HCT116 (cell line): ENCODE measurements around the gene TBC1D25. TPM values are rescaled to one million over a fixed set of nuclear protein-coding genes. Genes with fewer than 3 reads are reported as not detected.

Experiments used
- ATAC-seq: fragments of 200-7000 bp; cut with Tn5 transposase; 2 replicates; pipeline ENCODE4 v1.9.1; 2020; ENCODE audit warnings: mild to moderate bottlenecking, moderate library complexity
- BruUV-seq: library from RNA; stranded (reverse); fragments of 400-500 nt; replicated peaks from 2 replicates; lab custom pipeline; 2021; lab: Mats Ljungman, UMichigan
- CTCF ChIA-PET: fragments of 300-600 bp; sonication (Branson Sonifier 250); formaldehyde crosslinking; loops from one replicate; lab custom pipeline; 2021; ENCODE audit warnings: antibody characterized with exemption; lab: Charles Lee
- POLR2A ChIA-PET: fragments of 300-600, 350-600 bp; sonication (Branson Sonifier 250); formaldehyde crosslinking; loops from one replicate; lab custom pipeline; 2021; ENCODE audit warnings: antibody characterized with exemption; lab: Charles Lee
- RAD21 ChIA-PET, 2 experiments: fragments of 300-600 bp; sonication (Branson Sonifier 250); formaldehyde crosslinking; loops; one replicate each; lab custom pipeline; 2023; ENCODE audit warnings: low total read pairs in 2 of 2; ENCODE audit not compliant: uncharacterized antibody in 2 of 2, unreplicated experiment in 2 of 2, low non-redundant PET in 1 of 2; lab: Charles Lee
- DNase-seq: peaks from one replicate; pipeline ENCODE4 v3.0.0-alpha.2; 2010; ENCODE audit warnings: low read depth, low spot score
- H2AFZ ChIP-seq: fragments of 200-600 bp; shearing (Covaris generic), sonication (generic); 2 replicates; pipeline ENCODE4 v1.6.1; 2017; ENCODE audit warnings: low read depth, mixed run types, mixed read lengths, antibody characterized with exemption, low read length; ENCODE audit not compliant: poor library complexity, severe bottlenecking
- H3K27ac ChIP-seq: 2 replicates; pipeline ENCODE4 v1.5.1; 2012; ENCODE audit warnings: low read depth, low read length
- H3K27me3 ChIP-seq: fragments of 200-600 bp; sonication (generic); 2 replicates; pipeline ENCODE4 v1.6.1; 2016; ENCODE audit warnings: mixed run types, low read length, mixed read lengths; ENCODE audit not compliant: insufficient read depth
- H3K36me3 ChIP-seq, 2 experiments: fragments of 200-500 bp in 1 of 2; fragments of 200-600 bp in 1 of 2; sonication (Bioruptor generic) in 1 of 2; sonication (generic) in 1 of 2; 2 replicates each; pipeline versions ENCODE4 v1.5.1 to v1.6.1; 2014 to 2016; ENCODE audit warnings: low read length in 2 of 2, inconsistent platforms in 1 of 2, mixed read lengths in 1 of 2, mixed run types in 1 of 2; ENCODE audit not compliant: insufficient read depth in 2 of 2, control insufficient read depth in 1 of 2
- H3K4me1 ChIP-seq, 2 experiments: fragments of 200-600 bp in 1 of 2; sonication (generic) in 1 of 2; 2 replicates each; pipeline versions ENCODE4 v1.5.1 to v1.6.1; 2012 to 2017; ENCODE audit warnings: low read length in 2 of 2, inconsistent platforms in 1 of 2, mild to moderate bottlenecking in 1 of 2, mixed read lengths in 1 of 2, mixed run types in 1 of 2, moderate library complexity in 1 of 2; ENCODE audit not compliant: insufficient read depth in 2 of 2, control insufficient read depth in 1 of 2
- H3K4me2 ChIP-seq: fragments of 200-600 bp; sonication (generic); 2 replicates; pipeline ENCODE4 v1.6.1; 2017; ENCODE audit warnings: mixed run types, low read length, mixed read lengths
- H3K4me3 ChIP-seq, 2 experiments: fragments of 200-600 bp in 1 of 2; sonication (generic) in 1 of 2; replicated peaks in 1 of 2; 2 replicates each; pipeline ENCODE4 v1.5.1; 2011 to 2016; ENCODE audit warnings: low read length in 2 of 2, control low read depth in 1 of 2, low read depth in 1 of 2, mild to moderate bottlenecking in 1 of 2, mixed read lengths in 1 of 2, mixed run types in 1 of 2
- H3K79me2 ChIP-seq: fragments of 200-600 bp; sonication (generic); 2 replicates; pipeline ENCODE4 v1.6.1; 2017; ENCODE audit warnings: mild to moderate bottlenecking, mixed run types, low read length, moderate library complexity, mixed read lengths; ENCODE audit not compliant: insufficient read depth
- H3K9ac ChIP-seq: fragments of 200-600 bp; sonication (generic); 2 replicates; pipeline ENCODE4 v1.6.1; 2016; ENCODE audit warnings: low read length, mixed read lengths
- H3K9me2 ChIP-seq: fragments of 200-600 bp; sonication (generic), shearing (Covaris generic); 2 replicates; pipeline ENCODE4 v1.6.1; 2017; ENCODE audit warnings: mixed run types, mild to moderate bottlenecking, moderate library complexity; ENCODE audit not compliant: insufficient read depth
- H3K9me3 ChIP-seq, 2 experiments: fragments of 200-500 bp in 1 of 2; fragments of 200-600 bp in 1 of 2; sonication (Bioruptor generic) in 1 of 2; sonication (generic) in 1 of 2; 2 replicates each; pipeline ENCODE4 v1.6.1; 2014 to 2017; ENCODE audit warnings: low read length in 2 of 2, mixed read lengths in 2 of 2, inconsistent platforms in 1 of 2, low read depth in 1 of 2, mild to moderate bottlenecking in 1 of 2, mixed run types in 1 of 2, moderate library complexity in 1 of 2; ENCODE audit not compliant: control insufficient read depth in 1 of 2, insufficient read depth in 1 of 2
- H4K20me1 ChIP-seq: fragments of 200-600 bp; sonication (generic), shearing (Covaris generic); 2 replicates; pipeline ENCODE4 v1.6.1; 2017; ENCODE audit warnings: mixed run types, mild to moderate bottlenecking, moderate library complexity; ENCODE audit not compliant: insufficient read depth
- CEBPB ChIP-seq: IDR thresholded peaks from 2 replicates; pipeline ENCODE4 v1.6.1; 2012; ENCODE audit warnings: low read depth
- EGR1 ChIP-seq: IDR thresholded peaks from 2 replicates; pipeline ENCODE4 v1.6.1; 2012; ENCODE audit warnings: low read depth
- EZH2phosphoT487 ChIP-seq: fragments of 200-600 bp; IDR thresholded peaks from 2 replicates; pipeline ENCODE4 v1.6.1; 2018; ENCODE audit warnings: antibody characterized with exemption, borderline replicate concordance
- JUND ChIP-seq: IDR thresholded peaks from 2 replicates; pipeline ENCODE4 v1.6.1; 2012
- POLR2A ChIP-seq: IDR thresholded peaks from 2 replicates; pipeline ENCODE4 v1.7.0; 2011; ENCODE audit warnings: borderline replicate concordance; ENCODE audit not compliant: insufficient read depth, insufficient read length; ENCODE audit errors: extremely low read depth
- POLR2AphosphoS5 ChIP-seq: IDR thresholded peaks from 2 replicates; pipeline ENCODE4 v1.6.1; 2011; ENCODE audit warnings: mild to moderate bottlenecking, low read depth, low read length, moderate library complexity
- TCF7L2 ChIP-seq: IDR thresholded peaks from 2 replicates; pipeline ENCODE4 v1.7.0; 2011; ENCODE audit warnings: borderline replicate concordance, inconsistent platforms; ENCODE audit not compliant: insufficient read depth, insufficient read length; ENCODE audit errors: extremely low read depth
- ZFX ChIP-seq: fragments of 450-650 bp; IDR thresholded peaks from 2 replicates; pipeline ENCODE4 v1.6.1; 2017
- ZNF274 ChIP-seq: fragments of 200-500 bp; sonication (Bioruptor generic); IDR thresholded peaks from 2 replicates; pipeline ENCODE4 v1.6.1; 2014; ENCODE audit warnings: mild to moderate bottlenecking, low read depth, low read length, inconsistent platforms
- intact Hi-C: fragments of 100-400 bp; cut with micrococcal nuclease; formaldehyde crosslinking; loops from 2 replicates; pipeline ENCODE4 v1.10.0; 2022
- total RNA-seq: library from RNA; stranded (reverse); gene quantifications from one replicate; pipeline ENCODE4 v1.2.1, GENCODE V29; 2021; ENCODE audit not compliant: unreplicated experiment
- TF ChIP-seq, protein P1 (sequence below): IDR thresholded peaks from 2 replicates; pipeline ENCODE4 v1.6.1; 2012
- TF ChIP-seq, protein P2 (sequence below): IDR thresholded peaks from 2 replicates; pipeline ENCODE4 v1.6.1; 2011; ENCODE audit warnings: mild to moderate bottlenecking, low read length, moderate library complexity; ENCODE audit not compliant: insufficient replicate concordance; ENCODE audit errors: extremely low read depth
- TF ChIP-seq, protein P3 (sequence below), 3 experiments: fragments of 200-600 bp in 1 of 3; sonication (generic) in 1 of 3; IDR thresholded peaks in 2 of 3; conservative IDR thresholded peaks in 1 of 3; 2 replicates each; pipeline ENCODE4 v1.5.1; 2012 to 2017; ENCODE audit warnings: low read depth in 2 of 3, low read length in 2 of 3, antibody characterized with exemption in 1 of 3, borderline replicate concordance in 1 of 3, control low read depth in 1 of 3, mild to moderate bottlenecking in 1 of 3, mixed read lengths in 1 of 3, mixed run types in 1 of 3, moderate library complexity in 1 of 3; ENCODE audit not compliant: insufficient read depth in 1 of 3

The TBC1D25 gene
- total RNA-seq, 1 experiment from 2014 or later, result 10.5 TPM

DNA sequence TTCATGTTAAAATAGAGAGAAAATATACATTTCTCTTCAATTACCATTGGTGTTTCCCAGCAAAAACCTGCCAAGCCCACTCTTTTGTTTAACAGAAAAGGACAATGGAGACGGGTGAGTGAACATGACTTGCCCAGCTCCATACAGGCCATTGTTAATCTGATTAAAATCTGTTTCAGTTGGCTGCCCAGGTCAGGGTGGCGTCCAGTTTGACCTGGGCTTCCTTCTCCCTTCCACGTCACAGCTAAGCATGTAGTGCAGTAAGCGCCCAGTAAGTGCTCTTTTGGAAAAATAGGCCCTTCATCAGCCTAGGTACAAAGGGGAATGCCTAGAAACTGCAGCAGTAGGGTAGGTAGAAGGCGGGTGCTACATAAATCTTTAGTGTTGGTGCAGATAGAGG lies 32.3 kb upstream of the TBC1D25 start:
- no peaks in the 10 kb centered on the region for H3K79me2 ChIP-seq
- TF ChIP-seq TCF7L2 (no peak), EGR1 (no peak), ZFX (no peak), ZNF274 (no peak), JUND (no peak), EZH2phosphoT487 (no peak), POLR2A (no peak), CEBPB (no peak), POLR2AphosphoS5 (no peak)
- TF ChIP-seq, protein P1, sequence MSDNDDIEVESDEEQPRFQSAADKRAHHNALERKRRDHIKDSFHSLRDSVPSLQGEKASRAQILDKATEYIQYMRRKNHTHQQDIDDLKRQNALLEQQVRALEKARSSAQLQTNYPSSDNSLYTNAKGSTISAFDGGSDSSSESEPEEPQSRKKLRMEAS, result no peak
- TF ChIP-seq, protein P2, sequence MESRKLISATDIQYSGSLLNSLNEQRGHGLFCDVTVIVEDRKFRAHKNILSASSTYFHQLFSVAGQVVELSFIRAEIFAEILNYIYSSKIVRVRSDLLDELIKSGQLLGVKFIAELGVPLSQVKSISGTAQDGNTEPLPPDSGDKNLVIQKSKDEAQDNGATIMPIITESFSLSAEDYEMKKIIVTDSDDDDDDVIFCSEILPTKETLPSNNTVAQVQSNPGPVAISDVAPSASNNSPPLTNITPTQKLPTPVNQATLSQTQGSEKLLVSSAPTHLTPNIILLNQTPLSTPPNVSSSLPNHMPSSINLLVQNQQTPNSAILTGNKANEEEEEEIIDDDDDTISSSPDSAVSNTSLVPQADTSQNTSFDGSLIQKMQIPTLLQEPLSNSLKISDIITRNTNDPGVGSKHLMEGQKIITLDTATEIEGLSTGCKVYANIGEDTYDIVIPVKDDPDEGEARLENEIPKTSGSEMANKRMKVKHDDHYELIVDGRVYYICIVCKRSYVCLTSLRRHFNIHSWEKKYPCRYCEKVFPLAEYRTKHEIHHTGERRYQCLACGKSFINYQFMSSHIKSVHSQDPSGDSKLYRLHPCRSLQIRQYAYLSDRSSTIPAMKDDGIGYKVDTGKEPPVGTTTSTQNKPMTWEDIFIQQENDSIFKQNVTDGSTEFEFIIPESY, result no peak
- TF ChIP-seq, protein P3, sequence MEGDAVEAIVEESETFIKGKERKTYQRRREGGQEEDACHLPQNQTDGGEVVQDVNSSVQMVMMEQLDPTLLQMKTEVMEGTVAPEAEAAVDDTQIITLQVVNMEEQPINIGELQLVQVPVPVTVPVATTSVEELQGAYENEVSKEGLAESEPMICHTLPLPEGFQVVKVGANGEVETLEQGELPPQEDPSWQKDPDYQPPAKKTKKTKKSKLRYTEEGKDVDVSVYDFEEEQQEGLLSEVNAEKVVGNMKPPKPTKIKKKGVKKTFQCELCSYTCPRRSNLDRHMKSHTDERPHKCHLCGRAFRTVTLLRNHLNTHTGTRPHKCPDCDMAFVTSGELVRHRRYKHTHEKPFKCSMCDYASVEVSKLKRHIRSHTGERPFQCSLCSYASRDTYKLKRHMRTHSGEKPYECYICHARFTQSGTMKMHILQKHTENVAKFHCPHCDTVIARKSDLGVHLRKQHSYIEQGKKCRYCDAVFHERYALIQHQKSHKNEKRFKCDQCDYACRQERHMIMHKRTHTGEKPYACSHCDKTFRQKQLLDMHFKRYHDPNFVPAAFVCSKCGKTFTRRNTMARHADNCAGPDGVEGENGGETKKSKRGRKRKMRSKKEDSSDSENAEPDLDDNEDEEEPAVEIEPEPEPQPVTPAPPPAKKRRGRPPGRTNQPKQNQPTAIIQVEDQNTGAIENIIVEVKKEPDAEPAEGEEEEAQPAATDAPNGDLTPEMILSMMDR (IDR thresholded peaks at IDR 0.05 in 2 of 3, conservative IDR thresholded peaks at IDR 0.05 in 1 of 3; ENCODE audit: borderline replicate concordance in 1 of 3, insufficient read depth in 1 of 3, low read depth in 2 of 3, low read length in 2 of 3), result no peak
- TF ChIP-seq, all 23 proteins: peak for 0
- H3K4me3 ChIP-seq, result no peak overlapping the region
- no peak overlapping the region for H3K9ac ChIP-seq
- RAD21 ChIA-PET, result no interaction called here
- H3K27ac ChIP-seq, result no peak overlapping the region
- POLR2A ChIA-PET, result interaction anchor here (1.3 kb wide), 1 partner anchor 32 kb away, joined by 4 read pairs; the partner anchor contains the start of gene TBC1D25
- DNase-seq (no peak), ATAC-seq (no peak)
- CTCF ChIA-PET, result no interaction called here
- no peak overlapping the region for H2AFZ ChIP-seq
- intact Hi-C loops, result no loop called here
- no peaks in the 10 kb centered on the region for H3K27me3 ChIP-seq
- no peaks in the 10 kb centered on the region for H3K9me3 ChIP-seq
- H3K9me2 ChIP-seq, result no peaks in the 10 kb centered on the region
- H4K20me1 ChIP-seq, result no peaks in the 10 kb centered on the region
- H3K36me3 ChIP-seq, result no peaks in the 10 kb centered on the region
- no TSS peak for BruUV-seq
- peak overlapping the region; percentile 25; the same call in 1 of the 2 replicates for H3K4me2 ChIP-seq
- peaks cover 6 to 18% of the 10 kb centered on the region in 2 experiments; a peak in 3 of 4 replicates for H3K4me1 ChIP-seq
